HCT116 (cell line): ENCODE results near the gene TOX2. TPM values are rescaled to one million over a fixed set of nuclear protein-coding genes. Genes with fewer than 3 reads are reported as not detected.

ENCODE experiments used
- ATAC-seq: fragments of 200-7000 bp; cut with Tn5 transposase; 2 replicates; pipeline ENCODE4 v1.9.1; 2020; ENCODE audit warnings: mild to moderate bottlenecking, moderate library complexity
- BruUV-seq: library from RNA; stranded (reverse); fragments of 400-500 nt; replicated peaks from 2 replicates; lab custom pipeline; 2021; lab: Mats Ljungman, UMichigan
- CTCF ChIA-PET: fragments of 300-600 bp; sonication (Branson Sonifier 250); formaldehyde crosslinking; loops from one replicate; lab custom pipeline; 2021; ENCODE audit warnings: antibody characterized with exemption; lab: Charles Lee
- POLR2A ChIA-PET: fragments of 300-600, 350-600 bp; sonication (Branson Sonifier 250); formaldehyde crosslinking; loops from one replicate; lab custom pipeline; 2021; ENCODE audit warnings: antibody characterized with exemption; lab: Charles Lee
- RAD21 ChIA-PET, 2 experiments: fragments of 300-600 bp; sonication (Branson Sonifier 250); formaldehyde crosslinking; loops; one replicate each; lab custom pipeline; 2023; ENCODE audit warnings: low total read pairs in 2 of 2; ENCODE audit not compliant: uncharacterized antibody in 2 of 2, unreplicated experiment in 2 of 2, low non-redundant PET in 1 of 2; lab: Charles Lee
- DNase-seq: peaks from one replicate; pipeline ENCODE4 v3.0.0-alpha.2; 2010; ENCODE audit warnings: low read depth, low spot score
- H2AFZ ChIP-seq: fragments of 200-600 bp; shearing (Covaris generic), sonication (generic); 2 replicates; pipeline ENCODE4 v1.6.1; 2017; ENCODE audit warnings: low read depth, mixed run types, mixed read lengths, antibody characterized with exemption, low read length; ENCODE audit not compliant: poor library complexity, severe bottlenecking
- H3K27ac ChIP-seq: 2 replicates; pipeline ENCODE4 v1.5.1; 2012; ENCODE audit warnings: low read depth, low read length
- H3K27me3 ChIP-seq: fragments of 200-600 bp; sonication (generic); 2 replicates; pipeline ENCODE4 v1.6.1; 2016; ENCODE audit warnings: mixed run types, low read length, mixed read lengths; ENCODE audit not compliant: insufficient read depth
- H3K36me3 ChIP-seq, 2 experiments: fragments of 200-500 bp in 1 of 2; fragments of 200-600 bp in 1 of 2; sonication (Bioruptor generic) in 1 of 2; sonication (generic) in 1 of 2; 2 replicates each; pipeline versions ENCODE4 v1.5.1 to v1.6.1; 2014 to 2016; ENCODE audit warnings: low read length in 2 of 2, inconsistent platforms in 1 of 2, mixed read lengths in 1 of 2, mixed run types in 1 of 2; ENCODE audit not compliant: insufficient read depth in 2 of 2, control insufficient read depth in 1 of 2
- H3K4me1 ChIP-seq, 2 experiments: fragments of 200-600 bp in 1 of 2; sonication (generic) in 1 of 2; 2 replicates each; pipeline versions ENCODE4 v1.5.1 to v1.6.1; 2012 to 2017; ENCODE audit warnings: low read length in 2 of 2, inconsistent platforms in 1 of 2, mild to moderate bottlenecking in 1 of 2, mixed read lengths in 1 of 2, mixed run types in 1 of 2, moderate library complexity in 1 of 2; ENCODE audit not compliant: insufficient read depth in 2 of 2, control insufficient read depth in 1 of 2
- H3K4me2 ChIP-seq: fragments of 200-600 bp; sonication (generic); 2 replicates; pipeline ENCODE4 v1.6.1; 2017; ENCODE audit warnings: mixed run types, low read length, mixed read lengths
- H3K4me3 ChIP-seq, 2 experiments: fragments of 200-600 bp in 1 of 2; sonication (generic) in 1 of 2; replicated peaks in 1 of 2; 2 replicates each; pipeline ENCODE4 v1.5.1; 2011 to 2016; ENCODE audit warnings: low read length in 2 of 2, control low read depth in 1 of 2, low read depth in 1 of 2, mild to moderate bottlenecking in 1 of 2, mixed read lengths in 1 of 2, mixed run types in 1 of 2
- H3K79me2 ChIP-seq: fragments of 200-600 bp; sonication (generic); 2 replicates; pipeline ENCODE4 v1.6.1; 2017; ENCODE audit warnings: mild to moderate bottlenecking, mixed run types, low read length, moderate library complexity, mixed read lengths; ENCODE audit not compliant: insufficient read depth
- H3K9ac ChIP-seq: fragments of 200-600 bp; sonication (generic); 2 replicates; pipeline ENCODE4 v1.6.1; 2016; ENCODE audit warnings: low read length, mixed read lengths
- H3K9me2 ChIP-seq: fragments of 200-600 bp; sonication (generic), shearing (Covaris generic); 2 replicates; pipeline ENCODE4 v1.6.1; 2017; ENCODE audit warnings: mixed run types, mild to moderate bottlenecking, moderate library complexity; ENCODE audit not compliant: insufficient read depth
- H3K9me3 ChIP-seq, 2 experiments: fragments of 200-500 bp in 1 of 2; fragments of 200-600 bp in 1 of 2; sonication (Bioruptor generic) in 1 of 2; sonication (generic) in 1 of 2; 2 replicates each; pipeline ENCODE4 v1.6.1; 2014 to 2017; ENCODE audit warnings: low read length in 2 of 2, mixed read lengths in 2 of 2, inconsistent platforms in 1 of 2, low read depth in 1 of 2, mild to moderate bottlenecking in 1 of 2, mixed run types in 1 of 2, moderate library complexity in 1 of 2; ENCODE audit not compliant: control insufficient read depth in 1 of 2, insufficient read depth in 1 of 2
- H4K20me1 ChIP-seq: fragments of 200-600 bp; sonication (generic), shearing (Covaris generic); 2 replicates; pipeline ENCODE4 v1.6.1; 2017; ENCODE audit warnings: mixed run types, mild to moderate bottlenecking, moderate library complexity; ENCODE audit not compliant: insufficient read depth
- CEBPB ChIP-seq: IDR thresholded peaks from 2 replicates; pipeline ENCODE4 v1.6.1; 2012; ENCODE audit warnings: low read depth
- CTCF ChIP-seq, 3 experiments: fragments of 200-600 bp in 1 of 3; sonication (generic) in 1 of 3; IDR thresholded peaks in 2 of 3; conservative IDR thresholded peaks in 1 of 3; 2 replicates each; pipeline ENCODE4 v1.5.1; 2012 to 2017; ENCODE audit warnings: low read depth in 2 of 3, low read length in 2 of 3, antibody characterized with exemption in 1 of 3, borderline replicate concordance in 1 of 3, control low read depth in 1 of 3, mild to moderate bottlenecking in 1 of 3, mixed read lengths in 1 of 3, mixed run types in 1 of 3, moderate library complexity in 1 of 3; ENCODE audit not compliant: insufficient read depth in 1 of 3
- EZH2 ChIP-seq: fragments of 200-600 bp; sonication (generic); IDR thresholded peaks from 2 replicates; pipeline ENCODE4 v1.6.1; 2017; ENCODE audit warnings: antibody characterized with exemption, mixed run types
- EZH2phosphoT487 ChIP-seq: fragments of 200-600 bp; IDR thresholded peaks from 2 replicates; pipeline ENCODE4 v1.6.1; 2018; ENCODE audit warnings: antibody characterized with exemption, borderline replicate concordance
- FOSL1 ChIP-seq: IDR thresholded peaks from 2 replicates; pipeline ENCODE4 v1.6.1; 2012; ENCODE audit warnings: low read depth
- JUND ChIP-seq: IDR thresholded peaks from 2 replicates; pipeline ENCODE4 v1.6.1; 2012
- POLR2A ChIP-seq: IDR thresholded peaks from 2 replicates; pipeline ENCODE4 v1.7.0; 2011; ENCODE audit warnings: borderline replicate concordance; ENCODE audit not compliant: insufficient read depth, insufficient read length; ENCODE audit errors: extremely low read depth
- REST ChIP-seq: IDR thresholded peaks from 2 replicates; pipeline ENCODE4 v1.6.1; 2012; ENCODE audit warnings: low read depth
- SRF ChIP-seq: IDR thresholded peaks from 2 replicates; pipeline ENCODE4 v1.6.1; 2012; ENCODE audit warnings: low read depth
- YY1 ChIP-seq: IDR thresholded peaks from 2 replicates; pipeline ENCODE4 v1.6.1; 2011; ENCODE audit warnings: low read length, low read depth, moderate library complexity, mild to moderate bottlenecking; ENCODE audit not compliant: insufficient replicate concordance; ENCODE audit errors: extremely low read depth
- ZNF274 ChIP-seq: fragments of 200-500 bp; sonication (Bioruptor generic); IDR thresholded peaks from 2 replicates; pipeline ENCODE4 v1.6.1; 2014; ENCODE audit warnings: mild to moderate bottlenecking, low read depth, low read length, inconsistent platforms
- intact Hi-C: fragments of 100-400 bp; cut with micrococcal nuclease; formaldehyde crosslinking; loops from 2 replicates; pipeline ENCODE4 v1.10.0; 2022
- total RNA-seq: library from RNA; stranded (reverse); gene quantifications from one replicate; pipeline ENCODE4 v1.2.1, GENCODE V29; 2021; ENCODE audit not compliant: unreplicated experiment

TOX2 gene
- total RNA-seq, 1 experiment from 2014 or later = 39.6 TPM

- ChIA-PET CTCF (interaction anchor here (0.5 to 2.4 kb wide), 3 partner anchors 77 to 667 kb away, joined by 3 to 13 read pairs (median 4); no protein-coding TSS in a partner anchor), POLR2A (no interaction called here), RAD21 (no interaction called here)
- no peaks in the 10 kb centered on the region for H3K9me2 ChIP-seq
- no peak overlapping the region for H3K4me2 ChIP-seq
- H3K79me2 ChIP-seq = no peaks in the 10 kb centered on the region
- peaks cover 1 to 4% of the 10 kb centered on the region in 2 experiments; a peak in 2 of 4 replicates for H3K9me3 ChIP-seq
- H3K9ac ChIP-seq = no peak overlapping the region
- BruUV-seq = no TSS peak
- intact Hi-C loops = no loop called here
- no peaks in the 10 kb centered on the region for H4K20me1 ChIP-seq
- no peak overlapping the region for H2AFZ ChIP-seq
- no peak overlapping the region for H3K4me3 ChIP-seq
- no peak for DNase-seq
- H3K36me3 ChIP-seq = no peaks in the 10 kb centered on the region
- no peak for ATAC-seq
- H3K27me3 ChIP-seq = no peaks in the 10 kb centered on the region
- H3K27ac ChIP-seq = no peak overlapping the region
- TF ChIP-seq ZNF274 (no peak), POLR2A (no peak), EZH2 (no peak), EZH2phosphoT487 (no peak), REST (no peak), FOSL1 (no peak), JUND (no peak), YY1 (no peak), CTCF (IDR thresholded peaks at IDR 0.05 in 2 of 3, conservative IDR thresholded peaks at IDR 0.05 in 1 of 3; ENCODE audit: borderline replicate concordance in 1 of 3, insufficient read depth in 1 of 3, low read depth in 2 of 3, low read length in 2 of 3) (no peak), CEBPB (no peak), SRF (no peak)
- H3K4me1 ChIP-seq = peaks cover 3 to 4% of the 10 kb centered on the region in 2 experiments; a peak in 2 of 4 replicates
These were observed 198.4 kb downstream of the TOX2 start for GRCh38 chr20:44112889-44113617.
